IPS-18c (cell line): ENCODE data around the gene ARHGAP26.
"Not testable (repeated sequence)": the region's sequence is repeated elsewhere in the genome, so short reads cannot be mapped to it uniquely, and the experiment has no call there.

ENCODE experiments used
- H3K4me3 ChIP-seq: 2 replicates; pipeline ENCODE4 v1.7.0; 2013; ENCODE audit warnings: low read depth, mild to moderate bottlenecking, low read length, moderate library complexity; ENCODE audit not compliant: insufficient read depth
- H3K9me3 ChIP-seq: one replicate; pipeline ENCODE4 v1.6.1; 2013; ENCODE audit warnings: mild to moderate bottlenecking, low read length, moderate library complexity; ENCODE audit not compliant: control insufficient read depth, insufficient read depth

Gene ARHGAP26

GRCh38 chr5:143110591-143110990 lies 340.4 kb downstream of the ARHGAP26 start:
- H3K9me3 ChIP-seq, result no peaks in the 10 kb centered on the region
- H3K4me3 ChIP-seq, result no peak overlapping the region

- Histone ChIP-seq H3K9me3 (no peaks in the 10 kb centered on the region), H3K4me3 (no peak overlapping the region)
Observed at GRCh38 chr5:143111799-143112198, 341.6 kb downstream of the ARHGAP26 start.

GRCh38 chr5:143113461-143113860 lies 343.3 kb downstream of the ARHGAP26 start:
- Histone ChIP-seq H3K4me3 (no peak overlapping the region), H3K9me3 (no peaks in the 10 kb centered on the region)

- no peaks in the 10 kb centered on the region for H3K9me3 ChIP-seq
- H3K4me3 ChIP-seq, result no peak overlapping the region
Observed at GRCh38 chr5:143114481-143114880, 344.3 kb downstream of the ARHGAP26 start.

- Histone ChIP-seq H3K4me3 (no peak overlapping the region), H3K9me3 (no peaks in the 10 kb centered on the region)
Observed at GRCh38 chr5:143115381-143115780, 345.2 kb downstream of the ARHGAP26 start.

- Histone ChIP-seq H3K4me3 (no peak overlapping the region), H3K9me3 (no peaks in the 10 kb centered on the region)
Observed at GRCh38 chr5:143116814-143117213, 346.6 kb downstream of the ARHGAP26 start.

- Histone ChIP-seq H3K4me3 (no peak overlapping the region), H3K9me3 (peaks cover 3% of the 10 kb centered on the region)
Observed at GRCh38 chr5:143117821-143118220, 347.6 kb downstream of the ARHGAP26 start.

GRCh38 chr5:143118222-143118621 lies 348.0 kb downstream of the ARHGAP26 start:
- Histone ChIP-seq H3K4me3 (no peak overlapping the region), H3K9me3 (peaks cover 3% of the 10 kb centered on the region)

- not testable (repeated sequence) for H3K4me3 ChIP-seq
Observed at GRCh38 chr5:143118818-143119217, 348.6 kb downstream of the ARHGAP26 start.

GRCh38 chr5:143119291-143119769 lies 349.2 kb downstream of the ARHGAP26 start:
- Histone ChIP-seq H3K4me3 (no peak overlapping the region), H3K9me3 (peaks cover 3% of the 10 kb centered on the region)

More at GRCh38 chr5:143118818-143119217, 348.6 kb downstream of the ARHGAP26 start:
- H3K9me3 ChIP-seq, result not testable (repeated sequence)

- Histone ChIP-seq H3K4me3 (no peak overlapping the region), H3K9me3 (peaks cover 3% of the 10 kb centered on the region)
Observed at GRCh38 chr5:143119881-143120341, 349.7 kb downstream of the ARHGAP26 start.

- H3K9me3 ChIP-seq, result peaks cover 3% of the 10 kb centered on the region
- H3K4me3 ChIP-seq, result no peak overlapping the region
Observed at GRCh38 chr5:143120460-143121134, 350.4 kb downstream of the ARHGAP26 start.

- H3K9me3 ChIP-seq, result peaks cover 3% of the 10 kb centered on the region
- no peak overlapping the region for H3K4me3 ChIP-seq
Observed at GRCh38 chr5:143121135-143121475, 350.9 kb downstream of the ARHGAP26 start.

GRCh38 chr5:143124593-143124992 lies 354.4 kb downstream of the ARHGAP26 start:
- H3K4me3 ChIP-seq, result no peak overlapping the region; the same call in 1 of the 2 replicates
- peaks cover 3% of the 10 kb centered on the region for H3K9me3 ChIP-seq

GRCh38 chr5:143126174-143127019 lies 356.2 kb downstream of the ARHGAP26 start:
- peaks cover 3% of the 10 kb centered on the region for H3K9me3 ChIP-seq
- H3K4me3 ChIP-seq, result no peak overlapping the region

GRCh38 chr5:143128412-143129071 lies 358.4 kb downstream of the ARHGAP26 start:
- no peak overlapping the region for H3K4me3 ChIP-seq

GRCh38 chr5:143129203-143129602 lies 359.0 kb downstream of the ARHGAP26 start:
- no peak overlapping the region for H3K4me3 ChIP-seq
- no peaks in the 10 kb centered on the region for H3K9me3 ChIP-seq

More at GRCh38 chr5:143128412-143129071, 358.4 kb downstream of the ARHGAP26 start:
- no peaks in the 10 kb centered on the region for H3K9me3 ChIP-seq
